Gastroesophageal sphincter (tissue), 4 donors: ENCODE results near the gene SYT1. TPM values are rescaled to one million over a fixed set of nuclear protein-coding genes. Genes with fewer than 3 reads are reported as not detected.

Source experiments
- ATAC-seq: fragments of 150-250 bp; one replicate; pipeline ENCODE4 v1.9.1; 2016; ENCODE audit warnings: mild to moderate bottlenecking, moderate library complexity
- H3K27ac ChIP-seq, 4 donors: fragments of 200-600 bp; sonication (generic) in 3 of 4; 1 replicate in 3 of 4; 2 replicates in 1 of 4; pipeline ENCODE4 v1.5.1; 2016 to 2019
- H3K27me3 ChIP-seq: fragments of 200-600 bp; sonication (generic); one replicate; pipeline ENCODE4 v1.5.1; 2019
- H3K36me3 ChIP-seq, 2 donors: fragments of 200-600 bp; sonication (generic); one replicate each; pipeline ENCODE4 v1.5.1; 2019; ENCODE audit warnings: control low read depth in 1 of 2
- H3K4me1 ChIP-seq, 3 donors: fragments of 200-600 bp; sonication (generic); 1 replicate in 2 of 3; 2 replicates in 1 of 3; pipeline ENCODE4 v1.5.1; 2016 to 2019; ENCODE audit warnings: control low read depth in 2 of 3
- H3K4me3 ChIP-seq, 2 donors: fragments of 200-600 bp; sonication (generic); one replicate each; pipeline ENCODE4 v1.5.1; 2019; ENCODE audit warnings: mild to moderate bottlenecking in 1 of 2, moderate library complexity in 1 of 2
- H3K9me3 ChIP-seq, 3 donors: fragments of 200-600 bp; sonication (generic); one replicate each; pipeline ENCODE4 v1.5.1; 2017 to 2019; ENCODE audit warnings: control low read depth in 2 of 3
- CTCF ChIP-seq, 4 experiments: fragments of 200-600 bp in 2 of 4; fragments of 450-650 bp in 2 of 4; sonication (generic) in 1 of 4; IDR thresholded peaks; one replicate each; pipeline ENCODE4 v1.5.1; 2017 to 2019; ENCODE audit warnings: antibody characterized with exemption in 4 of 4, mild to moderate bottlenecking in 2 of 4, moderate library complexity in 2 of 4
- EP300 ChIP-seq: sonication (generic); formaldehyde crosslinking; IDR thresholded peaks from one replicate; pipeline ENCODE4 v1.6.1; 2017; ENCODE audit warnings: antibody characterized with exemption, mild to moderate bottlenecking
- POLR2A ChIP-seq, 2 donors: fragments of 450-650 bp; IDR thresholded peaks; one replicate each; pipeline ENCODE4 v1.6.1; 2017; ENCODE audit warnings: antibody characterized with exemption in 2 of 2, mild to moderate bottlenecking in 2 of 2, moderate library complexity in 1 of 2
- POLR2AphosphoS5 ChIP-seq: sonication (generic); formaldehyde crosslinking; IDR thresholded peaks from one replicate; pipeline ENCODE4 v1.6.1; 2017; ENCODE audit warnings: antibody characterized with exemption
- WGBS, 2 donors: methylation state at CpG; one replicate each; pipeline ENCODE4 v1.1.5; 2018; ENCODE audit warnings: low coverage in 1 of 2; 5-methylcytosine and 5-hydroxymethylcytosine counted together
- total RNA-seq, 4 donors: library from RNA; depleted of rRNA; stranded (reverse); fragments of >200 nt; gene quantifications; one replicate each; pipeline ENCODE4 v1.1.0, GENCODE V29; 2016

The SYT1 gene
- total RNA-seq, 4 donors from 2014 or later, result 1.9 to 6.6 (median 3.5) TPM

GRCh38 chr12:79397609-79398008 is 533.0 kb downstream of the SYT1 start:
- Histone ChIP-seq H3K36me3 (no peaks in the 10 kb centered on the region), H3K27ac (no peak overlapping the region), H3K27me3 (no peaks in the 10 kb centered on the region), H3K4me3 (no peak overlapping the region), H3K4me1 (no peaks in the 10 kb centered on the region), H3K9me3 (no peaks in the 10 kb centered on the region)
- TF ChIP-seq EP300 (no peak), CTCF (IDR thresholded peaks at IDR 0.05) (no peak), POLR2A (IDR thresholded peaks at IDR 0.05) (no peak), POLR2AphosphoS5 (no peak)
- WGBS, 2 donors, result 62 to 65% methylated on average over 2 of the region's 2 CpGs
- ATAC-seq, result no peak

- TF ChIP-seq EP300 (no peak), POLR2A (IDR thresholded peaks at IDR 0.05) (no peak), CTCF (IDR thresholded peaks at IDR 0.05) (no peak), POLR2AphosphoS5 (no peak)
- H3K36me3 ChIP-seq, result no peaks in the 10 kb centered on the region
- no peaks in the 10 kb centered on the region for H3K9me3 ChIP-seq
- H3K27me3 ChIP-seq, result no peaks in the 10 kb centered on the region
- ATAC-seq, result no peak
- H3K4me3 ChIP-seq, result no peak overlapping the region
- 85 to 89% methylated on average over 3 of the region's 3 CpGs for WGBS, 2 donors
- H3K4me1 ChIP-seq, result no peaks in the 10 kb centered on the region
- no peak overlapping the region for H3K27ac ChIP-seq
Measured at GRCh38 chr12:79400481-79400880, 535.9 kb downstream of the SYT1 start.

- Histone ChIP-seq H3K4me3 (no peak overlapping the region), H3K9me3 (no peaks in the 10 kb centered on the region), H3K4me1 (no peaks in the 10 kb centered on the region), H3K27me3 (no peaks in the 10 kb centered on the region), H3K27ac (no peak overlapping the region), H3K36me3 (no peaks in the 10 kb centered on the region)
- no peak for ATAC-seq
- TF ChIP-seq EP300 (no peak), POLR2A (IDR thresholded peaks at IDR 0.05) (no peak), CTCF (IDR thresholded peaks at IDR 0.05) (no peak)
- 48 to 94% methylated on average over 2 of the region's 2 CpGs for WGBS, 2 donors
Measured at GRCh38 chr12:79402606-79403005, 538.0 kb downstream of the SYT1 start.

- no peak for ATAC-seq
- no peaks in the 10 kb centered on the region for H3K9me3 ChIP-seq
- H3K4me1 ChIP-seq, result peaks cover 9 to 28% (median 10%) of the 10 kb centered on the region in 3 donors
- H3K4me3 ChIP-seq, result no peak overlapping the region
- H3K27ac ChIP-seq, result no peak overlapping the region
- no peaks in the 10 kb centered on the region for H3K36me3 ChIP-seq
- 83 to 93% methylated on average over 1 of the region's 1 CpG for WGBS, 2 donors
- no peak for TF ChIP-seq EP300
- no peak for TF ChIP-seq POLR2A (IDR thresholded peaks at IDR 0.05)
- no peak for TF ChIP-seq CTCF (IDR thresholded peaks at IDR 0.05)
- no peak for TF ChIP-seq POLR2AphosphoS5
- H3K27me3 ChIP-seq, result no peaks in the 10 kb centered on the region
Measured at GRCh38 chr12:79406993-79407392, 542.4 kb downstream of the SYT1 start.

- H3K27me3 ChIP-seq, result no peaks in the 10 kb centered on the region
Measured at GRCh38 chr12:79407671-79408622, 543.4 kb downstream of the SYT1 start.

More at GRCh38 chr12:79407671-79408622, 543.4 kb downstream of the SYT1 start:
- no peaks in the 10 kb centered on the region for H3K36me3 ChIP-seq
- 65 to 71% methylated on average over 5 of the region's 6 CpGs for WGBS, 2 donors
- H3K27ac ChIP-seq, result peak overlapping the region in 3 of 4 donors; percentile 35 to 78 (median 71)
- peaks cover 9 to 28% (median 10%) of the 10 kb centered on the region in 3 donors for H3K4me1 ChIP-seq
- TF ChIP-seq EP300 (no peak), CTCF (IDR thresholded peaks at IDR 0.05) (peak; percentile 26 to 71 (median 52))
- no peaks in the 10 kb centered on the region for H3K9me3 ChIP-seq
- H3K4me3 ChIP-seq, result no peak overlapping the region
- peak; percentile 67 for ATAC-seq
